ENCODE data around the gene TUSC7.

Gene TUSC7

DNA sequence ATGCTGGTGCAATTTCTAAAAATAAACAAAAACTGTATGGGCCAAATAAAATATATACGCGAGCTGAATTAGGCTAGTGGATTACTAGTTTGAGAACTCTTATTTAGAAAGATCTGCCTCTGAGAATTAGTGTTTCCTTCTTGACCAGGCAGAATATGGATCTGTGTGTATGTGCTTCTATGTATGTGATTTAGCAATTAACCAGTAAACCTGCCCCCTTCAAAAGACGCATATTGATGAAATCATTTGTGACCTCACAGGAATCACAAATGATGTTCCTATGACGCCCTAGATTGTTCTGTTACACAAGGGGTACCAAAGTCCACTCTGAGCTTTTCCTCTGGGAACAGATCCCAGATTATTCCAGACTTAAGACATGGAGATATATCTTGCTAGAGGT is at the start of gene TUSC7:
Gene TUSC7, plus strand, starts transcription at position 301 of the 400 bp plus-strand sequence.
- no peak for DNase-seq

DNA sequence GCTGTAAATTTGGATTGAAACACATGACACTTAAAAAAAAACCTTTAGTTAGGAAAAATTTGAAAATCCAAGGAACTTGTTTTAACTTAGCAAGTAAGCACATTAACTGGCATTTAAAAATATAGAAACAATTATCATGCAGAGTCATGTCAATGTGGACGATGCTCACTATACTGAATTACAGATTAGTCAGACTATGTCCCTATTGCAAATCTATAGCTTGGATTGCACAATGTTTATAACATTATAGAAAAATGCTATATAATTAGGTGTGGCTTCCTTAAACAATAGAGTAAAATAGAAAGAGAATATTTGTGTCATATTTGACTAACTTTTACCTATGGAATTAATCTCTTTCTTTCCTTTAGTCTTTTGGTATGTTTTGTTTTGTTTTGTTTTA is 48.4 kb upstream of the TUSC7 start:
- no peak for DNase-seq

DNA sequence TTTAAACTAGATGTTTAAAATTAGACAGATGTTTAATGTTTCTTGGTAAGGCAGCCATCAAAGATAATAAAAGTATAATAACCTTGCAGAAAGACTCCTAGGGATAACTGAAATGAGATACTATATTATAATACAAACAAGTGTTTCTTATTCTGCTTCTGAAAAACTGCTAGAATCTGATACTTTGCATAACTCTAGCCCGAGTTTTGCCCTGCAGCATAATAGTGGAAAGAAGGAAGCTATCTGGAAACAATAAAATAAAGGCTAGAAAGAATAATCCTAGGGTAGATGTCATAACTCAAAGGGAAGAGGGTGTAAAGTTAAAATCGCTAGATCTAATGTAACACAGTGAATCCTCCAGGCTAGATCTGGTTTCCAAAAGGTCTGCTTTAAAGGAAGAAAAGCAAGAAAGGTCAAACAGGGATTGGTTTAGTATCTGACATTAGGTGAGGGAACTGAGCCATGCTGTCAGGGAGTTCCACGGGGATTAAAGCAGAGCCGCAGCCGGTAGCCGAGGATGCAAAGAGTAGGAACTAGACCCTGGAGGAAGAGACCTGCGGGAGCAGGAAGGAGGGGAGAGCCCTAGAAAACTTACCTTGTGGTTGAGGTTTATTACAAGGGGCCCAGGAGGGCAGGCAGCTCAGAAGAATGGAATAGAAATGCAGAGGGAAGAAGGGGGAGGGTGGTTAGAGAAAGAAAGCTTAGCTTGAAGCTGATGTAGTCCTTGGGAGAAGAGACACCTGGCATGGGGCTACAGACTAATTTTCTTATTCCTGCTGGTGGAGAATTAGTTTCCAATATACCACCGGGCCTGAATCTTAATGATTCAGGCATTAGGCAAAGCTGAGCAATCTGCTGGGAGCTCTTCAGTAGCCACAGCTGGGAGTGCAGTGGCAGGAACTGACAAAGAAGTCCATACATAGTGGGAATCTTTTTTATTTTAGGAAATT is 46.1 kb upstream of the TUSC7 start:
- no peak for DNase-seq

DNA sequence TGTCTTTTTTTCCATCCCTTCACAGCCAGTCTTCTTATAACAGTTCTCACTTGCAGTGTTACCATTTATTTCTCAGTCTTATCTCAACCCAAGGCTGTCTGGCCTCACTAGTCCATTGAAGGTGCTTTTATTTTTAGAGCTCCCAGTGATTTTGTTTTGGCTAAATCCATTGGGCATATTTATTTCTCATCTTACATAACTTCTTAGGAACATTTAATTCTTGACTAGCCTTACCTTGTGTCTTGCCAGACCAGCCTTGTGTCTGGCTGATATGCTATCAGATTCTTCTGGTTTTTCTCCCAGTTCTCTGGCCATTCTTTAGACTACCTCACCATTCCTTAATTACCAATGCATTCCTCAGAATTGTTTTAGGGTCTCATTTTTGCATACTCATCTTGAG is 42.3 kb upstream of the TUSC7 start:
- no peak for DNase-seq

DNA sequence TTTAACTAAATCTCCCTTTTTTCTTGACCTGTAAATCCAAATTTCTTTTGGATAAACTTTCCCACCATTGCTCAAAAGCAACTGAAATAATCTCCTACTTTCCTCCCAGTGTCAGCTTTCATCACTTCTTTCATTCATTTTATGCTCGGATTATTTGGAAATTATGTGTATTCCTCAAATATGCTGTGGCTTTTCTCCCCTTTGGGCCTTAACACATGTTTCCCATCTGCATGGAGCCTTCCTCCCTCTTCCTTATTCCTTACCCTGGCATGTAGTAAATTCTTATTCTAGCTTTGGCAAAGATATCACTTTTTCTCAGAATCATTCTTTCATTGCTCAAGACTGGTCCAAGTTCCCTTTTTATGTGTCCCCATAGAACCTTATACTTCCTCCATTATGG is 41.8 kb upstream of the TUSC7 start:
- no peak for DNase-seq

DNA sequence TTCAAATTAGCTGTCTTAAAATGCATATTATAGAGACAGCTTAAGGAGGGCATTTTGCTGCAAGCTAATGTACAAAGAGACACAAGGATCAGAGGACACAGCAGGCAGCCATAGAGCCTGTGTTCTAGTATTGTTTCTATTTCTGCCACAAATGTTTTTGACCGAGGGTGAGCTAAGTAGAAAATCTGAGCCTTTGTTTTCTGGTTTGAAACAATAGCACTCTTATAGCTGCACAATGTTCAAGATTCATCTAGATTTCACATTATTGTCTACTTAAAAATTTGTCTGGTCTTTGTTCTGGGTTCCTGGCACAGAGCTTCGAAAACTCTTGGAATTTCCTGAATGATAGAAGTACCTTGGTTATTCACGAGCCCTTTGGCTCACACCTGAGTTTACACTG is 40.0 kb upstream of the TUSC7 start:
- no peak for DNase-seq

DNA sequence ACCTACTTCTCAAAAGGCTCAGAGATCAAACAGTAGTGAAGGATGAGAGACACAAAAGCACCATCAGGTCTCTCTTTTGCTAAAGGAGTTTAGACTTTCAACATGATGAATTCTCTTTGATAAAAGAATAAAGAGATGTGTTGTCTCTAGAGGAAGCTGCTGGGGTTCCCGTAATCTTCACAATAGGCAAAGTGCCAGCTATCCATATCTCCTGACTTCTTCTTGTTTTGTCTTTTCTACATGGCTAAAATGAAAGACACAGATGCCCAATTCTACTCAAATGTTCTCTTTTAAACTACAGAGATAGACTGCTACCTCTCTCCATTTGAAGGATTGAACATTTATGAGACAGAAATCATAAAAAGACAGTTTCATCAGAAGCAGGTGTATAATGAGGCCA is 38.4 kb upstream of the TUSC7 start:
- DNase-seq, result no peak

DNA sequence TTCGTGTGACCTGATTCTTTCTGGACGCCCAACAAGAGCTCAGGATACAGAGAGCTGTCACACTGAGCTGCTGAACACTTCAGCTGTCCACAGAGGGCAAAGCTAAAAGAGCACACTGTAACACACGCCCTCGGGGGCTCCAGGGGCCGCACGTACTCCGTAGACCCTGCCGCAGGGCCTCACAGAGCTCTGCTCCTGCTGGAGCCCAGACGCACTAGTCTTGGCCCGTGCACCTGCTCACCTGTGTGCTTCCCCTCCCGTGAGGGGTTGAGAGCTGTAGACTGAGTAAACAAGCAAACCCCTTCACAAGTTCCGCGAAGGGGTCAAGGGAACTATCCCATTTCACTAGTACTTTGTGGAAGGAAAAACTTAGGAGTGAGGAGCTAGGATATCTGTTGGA is 30.7 kb upstream of the TUSC7 start:
- DNase-seq, result no peak

DNA sequence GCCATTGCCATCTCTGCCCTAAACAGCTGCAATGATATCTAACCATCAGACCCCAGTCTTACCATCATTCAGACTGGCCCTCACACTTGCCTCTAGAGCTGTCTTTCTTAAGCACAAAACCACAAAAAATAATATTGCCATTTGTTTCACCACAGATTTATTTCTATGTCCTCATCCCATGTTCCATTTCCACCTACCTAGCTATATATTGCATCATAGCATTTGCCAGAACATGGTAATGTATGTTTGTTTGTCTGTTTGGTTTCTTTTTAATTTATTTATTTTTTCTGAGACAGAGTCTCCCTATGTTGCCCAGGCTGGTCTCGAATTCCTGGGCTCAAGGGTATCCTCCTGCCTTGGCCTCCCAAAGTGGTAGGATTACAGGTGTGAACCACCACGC is 18.5 kb upstream of the TUSC7 start:
- DNase-seq, result no peak

DNA sequence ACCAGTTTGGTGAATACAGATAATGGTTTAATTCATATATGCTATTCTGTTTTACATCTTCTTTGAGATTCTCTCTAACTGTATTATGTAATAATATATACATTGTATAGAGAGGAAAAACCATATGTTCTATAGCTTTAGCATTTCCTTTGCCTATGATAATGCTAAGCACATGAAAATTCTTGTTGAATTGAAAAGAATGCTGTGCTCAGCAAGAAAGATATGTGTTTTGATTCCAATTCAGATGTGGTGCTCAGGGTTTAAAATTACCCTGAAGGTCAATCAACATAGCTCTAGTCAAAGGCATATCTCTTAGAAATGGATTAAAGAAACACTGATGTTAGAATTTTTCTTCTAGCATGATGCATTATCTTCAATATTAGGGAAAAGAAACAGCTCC is 8.5 kb upstream of the TUSC7 start:
- no peak for DNase-seq

DNA sequence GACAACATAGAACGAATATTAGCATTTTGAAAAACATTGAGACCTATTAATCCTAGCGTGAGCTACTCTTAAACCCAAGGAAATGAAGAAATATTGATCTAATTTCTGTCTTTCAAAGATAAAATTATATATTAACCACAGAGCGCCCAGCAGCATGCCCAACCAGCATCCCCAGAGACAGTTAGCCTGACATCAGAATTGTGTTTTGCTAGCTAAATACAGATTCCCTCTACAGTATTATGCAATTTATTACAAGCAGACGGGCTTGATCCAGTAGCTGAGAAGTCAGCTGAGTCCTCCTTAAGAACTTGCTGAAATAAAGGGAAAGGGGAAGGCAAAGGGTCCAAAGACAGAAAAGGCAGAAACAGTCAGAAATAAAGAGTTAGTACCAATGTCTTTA is 7.2 kb upstream of the TUSC7 start:
- no peak for DNase-seq

DNA sequence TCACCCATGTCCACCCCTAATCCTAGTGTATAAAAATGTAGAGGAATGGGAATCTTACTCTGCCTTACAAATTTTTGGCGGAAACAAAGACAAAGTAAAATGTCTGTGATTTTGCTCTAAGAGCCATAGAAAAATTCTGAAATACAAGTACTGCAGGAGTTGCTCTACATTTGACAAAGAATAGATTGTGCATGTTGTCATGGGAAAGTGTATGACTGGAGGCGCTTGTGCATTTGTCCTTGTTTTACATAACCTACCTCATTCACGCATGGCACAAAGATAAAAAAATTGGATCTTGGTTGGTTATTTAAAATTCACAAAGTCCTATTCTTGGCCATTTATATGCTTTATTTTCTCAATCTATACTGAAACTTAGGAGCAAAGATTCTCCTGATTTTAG is 2.0 kb upstream of the TUSC7 start:
- no peak for DNase-seq

DNA sequence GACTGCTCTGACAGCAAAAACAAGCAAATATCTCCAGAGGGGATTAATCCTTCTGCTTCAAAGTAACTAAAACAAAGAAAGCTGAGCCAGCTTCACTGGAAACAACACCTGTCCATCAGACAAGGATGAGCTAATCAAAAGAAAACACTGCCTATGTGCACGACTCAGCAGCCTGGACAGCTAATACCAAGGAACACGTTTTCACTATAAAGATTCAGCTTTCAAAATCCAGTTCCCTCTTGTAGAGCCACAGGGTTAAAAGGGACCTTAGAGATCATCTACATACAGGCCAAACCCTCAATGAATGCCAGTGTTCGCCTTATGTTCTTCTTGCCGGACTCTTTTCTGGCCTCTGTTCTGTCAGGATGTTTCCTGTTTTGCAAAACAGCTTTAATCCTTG is 6.9 kb downstream of the TUSC7 start:
- DNase-seq, result no peak

DNA sequence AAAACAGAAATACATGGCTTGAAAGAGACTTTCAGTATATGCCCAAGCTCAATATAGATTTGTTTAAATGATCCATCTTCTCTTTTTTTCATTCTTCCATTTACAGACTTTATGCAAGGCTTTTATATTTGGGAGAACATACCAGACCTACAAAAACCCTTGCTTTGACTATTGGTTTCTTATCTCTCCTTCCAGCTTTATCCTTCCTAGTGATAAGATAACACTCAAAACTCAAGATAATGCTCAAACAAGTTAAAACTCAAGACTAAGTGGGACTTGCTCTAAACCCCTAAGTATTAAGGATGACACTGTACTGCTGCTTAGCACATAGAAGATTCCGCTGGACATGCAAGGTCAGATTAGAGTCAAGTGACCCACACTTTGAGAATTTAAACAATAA is 8.0 kb downstream of the TUSC7 start:
- DNase-seq, result no peak

DNA sequence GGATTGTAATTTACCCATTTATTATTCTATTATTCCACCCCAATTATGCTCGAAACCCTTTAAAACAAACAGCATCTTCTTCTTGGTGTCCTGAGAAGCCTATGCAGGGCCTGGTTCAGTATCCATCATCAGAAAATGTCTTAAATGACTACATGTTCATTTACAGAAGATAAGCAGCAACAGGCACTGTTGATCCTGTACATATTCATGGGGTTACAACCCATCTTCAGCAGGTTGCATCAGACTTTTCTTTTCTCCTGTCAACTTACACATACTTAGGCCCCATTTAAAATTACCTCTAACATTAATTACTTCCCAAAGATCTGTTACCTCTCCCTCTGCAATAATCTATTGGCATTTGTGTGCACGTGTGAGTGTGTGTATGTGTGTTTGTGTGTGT is 18.9 kb downstream of the TUSC7 start:
- DNase-seq, result no peak

DNA sequence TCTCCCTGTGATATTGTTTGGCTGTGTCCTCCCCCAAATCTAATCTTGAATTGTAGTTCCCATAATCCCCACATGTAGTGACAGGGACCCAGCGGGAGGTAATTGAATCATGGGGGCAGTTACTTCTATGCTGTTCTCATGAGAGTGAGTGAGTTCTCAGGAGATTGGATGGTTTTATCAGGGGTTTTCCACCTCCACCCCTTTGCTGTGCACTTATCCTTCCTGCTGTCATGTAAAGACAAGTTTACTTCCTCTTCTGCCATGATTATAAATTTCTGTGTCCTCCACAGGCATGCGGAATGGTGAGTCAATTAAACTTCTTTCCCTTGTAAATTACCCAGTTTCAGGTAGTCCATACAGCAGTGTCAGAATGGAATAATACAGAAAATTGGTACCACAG is 24.7 kb downstream of the TUSC7 start:
- no peak for DNase-seq

DNA sequence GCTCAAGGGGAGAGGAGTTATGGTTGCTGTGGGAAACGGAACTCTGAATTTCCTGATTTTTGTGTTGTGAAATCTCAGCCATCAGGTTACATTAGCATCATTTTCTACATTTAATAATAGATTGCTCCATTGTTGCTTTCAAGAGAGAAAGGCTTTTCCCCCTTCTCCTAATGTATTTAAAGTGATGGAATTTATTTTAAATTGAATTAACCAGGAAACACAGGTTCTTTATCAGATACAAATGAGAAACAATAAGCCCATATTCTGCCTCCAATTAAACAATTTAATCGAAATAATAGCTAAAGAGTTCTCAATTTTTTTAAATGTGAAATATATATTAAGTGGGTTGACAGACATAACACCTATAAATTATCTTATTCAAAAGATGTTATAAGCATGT is 30.1 kb downstream of the TUSC7 start:
- no peak for DNase-seq

DNA sequence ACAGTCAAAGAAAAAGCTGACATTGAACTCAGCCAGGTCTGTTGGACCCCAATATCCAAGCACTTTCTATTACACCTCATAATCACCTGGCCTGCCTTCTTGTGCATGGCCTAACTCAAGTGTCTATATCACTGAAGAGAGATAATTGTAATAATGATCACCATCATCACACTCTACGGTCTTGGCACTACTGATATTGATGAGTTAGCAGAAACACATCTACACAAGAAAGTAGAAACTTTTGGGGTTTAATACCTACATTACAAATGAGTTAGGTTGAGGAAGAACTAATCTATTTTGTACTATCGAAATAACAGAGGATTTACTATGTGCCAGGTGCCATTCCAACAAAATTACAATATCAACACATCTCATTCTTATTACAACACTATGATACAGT is 30.7 kb downstream of the TUSC7 start:
- DNase-seq, result no peak

DNA sequence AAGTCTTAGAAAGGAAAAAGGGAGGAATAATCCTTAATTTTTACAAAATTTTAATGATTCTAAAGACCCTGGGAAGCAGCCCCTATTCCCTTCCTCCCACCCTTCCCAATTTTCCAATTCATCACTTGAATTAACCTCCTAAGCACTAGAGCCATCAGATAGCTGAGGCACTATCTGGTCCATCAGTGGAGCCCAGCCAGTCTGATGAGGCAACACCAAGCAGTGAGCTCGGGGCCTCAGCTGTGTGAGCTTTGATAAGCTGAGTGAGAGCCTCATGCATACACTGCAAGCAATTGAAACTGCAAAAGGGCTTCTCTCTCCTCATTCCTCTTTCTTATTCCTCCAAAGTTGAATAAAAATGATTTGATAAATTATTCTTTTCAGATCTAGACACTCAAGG is 31.9 kb downstream of the TUSC7 start:
- no peak for DNase-seq

DNA sequence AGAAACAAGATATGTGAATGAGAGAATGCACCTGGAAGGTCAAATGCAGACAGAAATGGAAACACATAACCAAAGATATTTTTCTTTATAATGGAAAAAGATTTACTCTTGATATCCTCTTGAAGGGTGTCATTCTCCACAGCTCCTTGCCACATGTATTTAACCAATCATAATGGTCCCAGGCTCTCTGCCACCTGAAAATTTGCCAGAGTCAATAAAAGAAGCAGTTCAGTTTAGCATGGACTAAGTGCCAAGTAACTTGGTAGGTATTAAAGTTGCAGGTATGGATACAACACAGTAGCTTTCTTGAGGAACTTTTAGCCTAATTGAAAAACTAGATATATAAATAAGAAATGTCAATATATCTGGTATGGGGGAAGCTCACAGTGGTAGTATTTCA is 33.5 kb downstream of the TUSC7 start:
- no peak for DNase-seq

DNA sequence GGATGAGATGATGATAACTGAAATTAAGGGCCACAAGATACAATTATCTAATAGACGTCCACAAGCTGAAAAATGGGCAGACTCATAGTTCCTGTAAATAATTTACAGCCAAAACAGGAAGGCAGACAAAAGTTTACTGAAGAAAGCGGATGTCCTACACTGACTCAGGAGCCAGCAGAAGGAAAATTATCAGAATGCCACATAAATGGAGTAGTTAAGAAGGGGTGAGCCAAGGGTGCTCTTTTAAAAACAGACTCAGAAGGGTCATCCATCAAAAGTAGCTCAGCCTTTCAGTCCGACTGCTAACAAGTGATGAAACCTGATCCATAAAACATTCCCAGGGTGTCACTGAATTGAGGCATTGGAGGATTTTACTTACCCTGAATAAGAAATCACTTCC is 39.8 kb downstream of the TUSC7 start:
- DNase-seq, result no peak

DNA sequence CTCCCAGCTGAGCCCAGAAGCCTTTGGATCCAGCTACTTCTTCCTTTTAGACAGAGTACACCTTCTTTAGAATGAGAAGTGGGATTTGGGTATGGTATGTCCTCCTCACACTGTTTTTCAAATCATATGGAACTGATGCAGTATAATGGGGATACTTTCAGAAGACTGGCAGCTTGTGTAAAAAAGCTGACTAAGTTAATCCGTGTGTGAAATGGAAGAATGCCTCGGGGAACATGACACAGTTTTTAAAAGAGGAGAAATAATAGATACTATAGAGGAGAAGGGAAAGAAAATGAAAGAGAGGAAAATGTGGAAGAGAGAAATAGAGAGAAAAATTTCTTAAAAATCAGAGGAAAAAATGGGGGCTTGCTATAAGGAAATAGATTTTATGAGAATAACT is 47.7 kb downstream of the TUSC7 start:
- no peak for DNase-seq

DNA sequence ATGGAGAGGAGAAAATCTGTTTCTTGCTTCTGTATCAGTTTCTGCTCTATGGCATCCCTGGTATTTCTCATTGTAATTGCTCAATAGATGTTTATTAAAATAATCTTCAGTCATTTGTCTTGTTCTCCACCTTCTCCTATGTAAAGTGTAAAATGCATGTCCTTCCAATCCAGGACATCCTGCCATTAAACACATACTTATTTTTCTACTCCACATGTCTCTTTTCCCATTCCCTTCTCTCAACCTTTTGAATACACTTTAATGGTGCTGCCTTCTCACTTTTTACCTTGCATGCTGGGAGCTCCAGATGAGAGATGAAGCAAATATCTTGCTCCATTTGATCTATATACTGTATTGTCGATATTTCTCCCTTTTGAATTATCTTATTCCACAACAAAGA is 49.7 kb downstream of the TUSC7 start:
- DNase-seq, result no peak

Measured in NCI-H345 (cell line).